GM21367 (cell line): ENCODE results near the gene NUBP1.
"Not testable (repeated sequence)": the region's sequence is repeated elsewhere in the genome, so short reads cannot be mapped to it uniquely, and the experiment has no call there.

ENCODE experiments used
- ATAC-seq: cut with Tn5 transposase; IDR thresholded peaks from one replicate; pipeline ENCODE4 v1.9.1; 2021; ENCODE audit not compliant: unreplicated experiment

The NUBP1 gene

DNA sequence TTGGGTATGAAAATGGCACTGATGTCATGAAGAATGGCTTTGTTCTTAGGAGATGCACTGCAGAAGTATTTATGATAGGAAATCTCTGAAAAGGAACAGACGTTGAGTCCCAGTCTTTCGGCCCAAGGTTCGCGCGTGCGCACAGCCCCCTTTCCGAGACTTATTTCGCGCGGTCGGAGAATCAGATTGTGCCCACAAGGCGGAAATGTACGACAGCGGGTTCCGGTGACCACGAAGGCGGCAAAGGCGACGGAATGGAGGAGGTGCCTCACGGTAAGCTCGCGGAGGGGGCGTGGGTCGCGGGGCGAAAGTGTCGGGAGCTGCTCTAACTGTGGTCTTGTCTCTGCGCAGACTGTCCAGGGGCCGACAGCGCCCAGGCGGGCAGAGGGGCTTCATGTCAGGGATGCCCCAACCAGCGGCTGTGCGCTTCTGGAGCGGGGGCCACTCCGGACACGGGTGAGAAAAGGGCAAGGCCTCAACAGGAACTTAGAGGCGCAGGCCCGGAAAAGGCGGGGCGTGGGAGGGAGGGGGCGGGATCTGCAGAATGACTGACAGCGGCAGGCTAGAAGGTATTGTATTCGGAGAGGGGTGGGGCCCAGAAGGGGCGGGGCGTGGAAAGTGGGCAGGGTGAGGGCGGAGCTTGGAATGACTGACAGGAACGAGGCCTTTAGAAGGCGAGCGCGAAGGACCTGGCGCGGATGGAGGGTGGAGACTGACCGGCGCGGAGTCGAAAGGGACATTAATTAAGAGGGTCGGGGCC is at the start of gene NUBP1:
NUBP1 (plus strand) TSS at position 233 of the 760 bp plus-strand sequence; CDS start at position 255, 22 bp downstream.
- peak; percentile 74 for ATAC-seq

DNA sequence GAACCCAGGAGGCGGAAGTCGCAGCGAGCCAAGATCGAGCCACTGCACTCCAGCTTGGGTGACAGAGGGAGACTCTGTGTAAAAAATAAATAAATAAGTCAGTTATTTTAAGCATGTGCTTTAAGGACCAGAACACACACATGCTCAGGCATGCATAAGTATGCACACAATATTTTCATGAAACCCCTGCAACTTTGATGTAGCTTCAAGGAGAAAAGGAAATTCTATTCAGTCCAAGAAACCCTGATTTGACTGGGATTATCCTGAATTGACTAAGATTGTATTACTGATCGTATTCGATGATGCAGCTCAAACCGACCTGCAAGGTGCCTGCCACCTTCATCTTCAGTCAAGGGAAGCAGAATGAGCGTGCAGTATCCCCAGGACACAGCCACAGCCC is 49.8 kb upstream of the NUBP1 start:
- ATAC-seq: no peak

DNA sequence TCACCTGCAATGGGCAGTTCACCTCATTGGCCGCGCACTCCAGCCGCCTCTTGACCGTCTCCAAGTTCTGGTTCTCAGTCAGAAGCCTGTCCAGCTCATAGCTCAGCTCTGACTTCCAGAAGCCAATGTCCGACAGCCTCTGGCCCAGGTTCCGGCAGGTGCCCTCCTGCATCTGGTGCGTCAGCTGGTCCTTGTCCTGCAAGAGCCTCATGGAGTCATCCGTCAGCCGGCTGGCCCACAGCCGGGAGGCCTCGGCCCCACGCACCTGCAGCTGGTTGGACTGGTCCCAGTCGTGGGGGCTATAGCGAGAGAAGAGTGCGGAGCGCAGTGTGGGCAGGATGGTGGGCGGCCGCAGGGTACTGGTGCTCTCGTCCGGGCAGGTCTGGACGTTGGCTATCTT is 49.3 kb upstream of the NUBP1 start:
- no peak for ATAC-seq

DNA sequence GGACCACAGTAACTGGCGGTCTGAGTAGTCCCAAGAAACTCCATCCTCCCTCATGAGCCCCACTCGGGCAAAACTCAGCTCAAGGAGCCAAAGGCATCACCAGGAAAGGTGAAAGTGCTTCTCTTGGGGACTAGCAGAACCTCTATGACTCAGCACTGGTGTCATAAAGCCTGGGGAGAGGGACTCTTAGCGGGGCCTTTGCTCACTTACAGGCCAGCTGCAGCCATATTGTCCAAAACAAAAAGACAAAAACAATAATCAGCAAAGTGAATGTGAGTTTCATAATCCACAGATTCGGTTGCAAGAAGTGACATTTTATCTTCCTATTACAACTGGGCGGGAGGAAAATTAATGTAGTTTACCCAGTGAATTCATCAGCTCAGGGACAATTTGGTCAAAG is 48.8 kb upstream of the NUBP1 start, which contains the start of gene TEKT5:
TEKT5 (minus strand) TSS at position 101 of the 400 bp plus-strand sequence; CDS start at position 44, 57 bp downstream.
- ATAC-seq: no peak

DNA sequence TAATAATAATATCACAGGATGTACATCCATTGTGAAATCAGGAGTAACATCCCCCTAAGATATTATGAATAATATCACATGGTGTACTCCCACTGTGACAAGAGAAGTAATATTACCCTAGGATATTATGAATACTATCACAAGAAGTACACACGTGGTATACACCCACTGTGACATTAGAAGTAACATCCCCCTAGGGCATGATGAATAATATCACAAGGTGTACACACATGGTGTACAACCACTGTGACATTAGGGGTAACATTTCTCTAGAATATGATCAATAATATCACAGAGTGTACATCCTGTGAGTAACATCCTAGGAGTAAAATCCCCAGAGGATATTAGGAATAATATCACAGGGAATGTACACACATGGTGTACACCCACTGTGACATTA is 43.9 kb upstream of the NUBP1 start:
- no peak for ATAC-seq

DNA sequence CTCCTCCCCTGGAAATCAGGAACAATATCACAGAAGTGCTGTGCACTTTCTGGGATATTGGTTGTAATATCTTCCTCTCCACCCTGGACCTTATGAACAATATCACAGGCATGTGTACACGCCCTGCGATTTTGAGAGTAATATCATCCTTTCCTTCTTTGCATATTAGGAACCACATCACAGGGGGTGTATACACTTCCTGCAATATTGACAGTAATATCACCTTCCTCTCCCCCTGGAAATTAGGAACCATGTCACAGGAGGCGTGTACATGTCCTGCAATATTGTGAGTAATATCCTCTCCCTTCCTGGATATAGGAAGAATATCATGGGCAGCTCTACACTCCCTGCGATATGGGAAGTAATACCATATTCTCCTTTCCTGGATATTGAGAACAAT is 34.7 kb upstream of the NUBP1 start:
- ATAC-seq: no peak

DNA sequence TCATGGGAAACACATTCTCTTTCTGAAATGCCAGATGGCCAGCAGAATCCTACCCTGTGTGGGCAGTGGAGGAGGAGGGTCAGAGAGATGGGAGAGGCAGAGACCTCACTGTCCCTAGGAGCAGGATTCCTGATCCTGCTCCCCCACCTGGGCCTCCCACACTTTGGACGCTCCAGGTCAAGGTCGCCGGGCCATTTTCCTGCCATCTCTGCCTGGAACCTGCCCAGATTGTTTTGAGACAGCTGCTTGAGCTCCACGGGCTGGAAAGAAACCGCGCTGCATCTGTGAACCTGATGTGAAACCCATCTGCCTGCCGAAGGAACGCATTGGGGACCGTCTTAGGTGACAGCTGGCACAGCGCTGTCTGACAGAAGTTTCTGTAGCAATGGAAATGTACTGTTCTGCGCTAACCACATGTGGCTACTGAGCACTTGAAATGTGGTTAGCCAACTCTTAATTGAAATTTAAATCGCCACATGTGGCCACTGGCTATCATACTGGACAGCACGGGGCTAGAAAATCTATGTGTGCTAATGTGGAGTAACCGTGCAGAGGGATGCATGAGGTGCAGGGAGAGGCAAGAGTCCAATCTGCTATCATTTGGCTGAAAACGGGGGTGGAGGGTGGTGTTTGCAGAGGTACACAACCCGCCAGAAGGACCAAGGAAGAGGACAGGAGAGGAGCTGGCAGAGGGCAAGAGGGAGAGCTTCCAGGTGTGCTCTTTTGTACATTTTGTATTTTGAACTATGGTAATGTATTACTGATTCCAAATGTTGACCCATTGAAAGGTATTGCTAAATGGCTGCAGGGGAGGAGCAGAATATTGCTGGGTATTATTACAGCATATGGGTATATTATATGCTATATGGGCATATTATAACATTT is 15.4 kb upstream of the NUBP1 start:
- no peak for ATAC-seq

DNA sequence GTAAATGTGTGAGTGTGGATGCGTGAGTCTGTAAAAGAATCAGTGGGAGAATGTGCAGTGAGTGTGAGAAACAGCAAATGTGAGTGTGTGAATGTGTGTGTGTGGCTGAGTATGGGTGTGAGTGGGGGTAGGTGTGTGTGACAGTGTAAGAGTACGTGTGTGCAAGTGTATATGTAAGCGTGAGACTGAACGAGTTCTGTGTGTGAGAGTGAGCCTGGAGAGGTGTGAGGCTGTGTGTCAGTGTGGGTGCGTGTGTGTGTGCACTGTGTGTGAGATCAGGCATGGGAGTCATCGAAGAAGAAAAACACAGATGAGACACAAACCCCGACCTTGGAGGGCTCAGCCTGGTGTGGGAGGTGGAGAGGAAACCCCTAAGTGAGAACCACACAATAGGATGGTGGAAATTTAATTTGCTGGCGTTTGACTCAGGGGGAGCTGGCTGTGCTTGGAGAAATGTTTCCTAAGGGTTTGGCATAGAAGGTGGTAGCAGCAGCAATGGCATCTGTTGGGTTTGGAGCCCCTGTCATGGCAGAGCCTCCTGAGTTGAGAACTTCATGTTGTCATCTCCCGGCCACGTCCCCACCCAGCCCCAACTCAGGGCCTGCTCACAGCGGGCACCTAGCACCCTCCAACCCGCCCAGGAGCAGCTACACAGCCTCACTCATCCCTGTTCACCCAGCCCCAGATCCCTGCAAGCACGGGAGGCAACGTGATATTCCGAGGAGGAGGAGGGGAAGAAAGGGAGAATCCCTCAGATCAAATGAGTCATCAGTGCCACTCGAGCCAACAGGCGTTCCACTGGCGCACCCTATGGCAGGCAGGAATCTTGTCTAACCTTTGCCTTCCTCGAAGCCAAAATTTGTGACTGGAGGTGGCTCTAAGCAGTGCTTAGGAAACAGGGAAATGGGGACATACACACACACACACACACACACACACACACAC is 14.3 kb upstream of the NUBP1 start:
- ATAC-seq: no peak

DNA sequence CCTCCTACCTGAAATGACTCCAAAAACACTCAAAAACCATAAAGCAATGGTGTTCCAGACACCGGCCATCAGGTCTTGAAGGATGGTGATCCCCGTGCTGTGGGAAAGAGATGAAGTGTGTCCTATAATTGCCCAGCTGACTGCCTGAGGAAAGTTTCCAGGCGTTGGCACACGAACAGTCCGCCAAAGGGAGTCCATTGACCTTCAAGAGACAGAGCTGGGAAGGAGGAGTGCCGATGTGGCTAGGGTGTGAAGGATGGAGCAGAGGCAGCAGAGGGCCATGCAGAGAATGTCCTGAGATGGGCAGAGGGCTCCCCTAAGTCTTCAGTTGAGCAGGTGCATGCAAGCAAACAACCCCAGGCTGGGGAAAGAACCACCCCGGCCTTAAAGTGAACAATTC is 11.9 kb upstream of the NUBP1 start:
- ATAC-seq: no peak

DNA sequence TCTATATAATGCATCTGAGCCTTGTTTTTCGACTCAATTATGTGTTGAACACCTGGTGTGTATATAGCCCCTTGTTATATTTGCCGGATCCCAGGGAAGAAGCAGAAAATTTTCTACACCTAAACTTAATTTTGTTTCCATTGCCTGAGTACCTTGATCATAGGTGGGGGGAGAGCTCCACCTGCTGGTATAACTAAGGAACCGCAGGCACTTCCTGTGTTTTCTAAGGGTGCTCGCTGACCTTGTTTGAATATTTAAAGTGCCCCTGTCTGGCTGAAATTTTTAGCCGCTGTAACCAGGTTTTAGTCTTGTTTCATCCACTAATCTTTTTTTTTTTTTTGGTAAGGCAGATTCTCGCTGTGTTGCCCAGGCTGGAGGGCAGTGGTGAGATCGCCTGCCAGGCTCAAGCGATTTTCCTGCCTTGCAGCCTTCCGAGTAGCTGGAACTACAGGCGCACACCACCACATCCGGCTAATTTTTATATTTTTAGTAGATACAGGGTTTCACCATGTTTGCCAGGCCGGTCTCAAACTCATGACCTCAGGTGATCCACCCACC is 6.5 kb upstream of the NUBP1 start:
- no peak for ATAC-seq

DNA sequence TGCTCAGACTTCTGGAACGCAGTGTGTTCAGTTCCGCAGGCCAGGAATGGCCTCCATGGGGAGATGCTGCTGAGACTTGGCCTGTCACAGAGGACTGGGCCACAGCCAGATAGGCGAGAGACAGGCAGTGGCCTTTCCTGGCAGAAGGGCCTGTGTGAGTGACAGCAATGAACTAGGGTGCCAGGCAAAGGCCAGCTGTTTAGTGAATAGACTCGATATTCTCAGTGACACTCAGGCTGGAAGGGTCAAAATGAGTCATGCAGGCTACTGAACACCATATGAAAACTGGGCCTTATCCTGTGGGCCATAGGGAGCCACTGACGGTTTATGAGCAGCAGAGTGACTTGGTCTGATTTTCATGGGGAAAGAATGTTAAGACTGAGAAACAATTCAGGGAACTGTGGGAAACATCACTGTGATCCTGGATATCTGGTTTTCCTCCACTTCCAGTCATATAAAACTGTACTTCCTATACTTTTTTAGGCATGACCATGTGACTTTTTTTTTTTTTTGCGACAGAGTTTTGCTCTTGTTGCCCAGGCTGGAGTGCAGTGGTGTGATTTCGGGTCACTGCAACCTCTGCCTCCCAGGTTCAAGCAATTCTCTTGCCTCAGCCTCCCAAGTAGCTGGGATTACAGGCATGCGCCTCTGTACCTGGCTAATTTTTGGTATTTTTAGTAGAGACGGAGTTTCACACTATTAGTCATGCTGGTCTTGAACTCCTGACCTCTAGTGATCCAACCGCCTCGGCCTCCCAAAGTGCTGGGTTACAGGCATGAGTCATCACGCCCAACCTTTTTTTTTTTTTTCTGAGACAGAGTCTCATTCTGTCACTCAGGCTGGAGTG is 5.2 kb upstream of the NUBP1 start:
- peak; percentile 61 for ATAC-seq

DNA sequence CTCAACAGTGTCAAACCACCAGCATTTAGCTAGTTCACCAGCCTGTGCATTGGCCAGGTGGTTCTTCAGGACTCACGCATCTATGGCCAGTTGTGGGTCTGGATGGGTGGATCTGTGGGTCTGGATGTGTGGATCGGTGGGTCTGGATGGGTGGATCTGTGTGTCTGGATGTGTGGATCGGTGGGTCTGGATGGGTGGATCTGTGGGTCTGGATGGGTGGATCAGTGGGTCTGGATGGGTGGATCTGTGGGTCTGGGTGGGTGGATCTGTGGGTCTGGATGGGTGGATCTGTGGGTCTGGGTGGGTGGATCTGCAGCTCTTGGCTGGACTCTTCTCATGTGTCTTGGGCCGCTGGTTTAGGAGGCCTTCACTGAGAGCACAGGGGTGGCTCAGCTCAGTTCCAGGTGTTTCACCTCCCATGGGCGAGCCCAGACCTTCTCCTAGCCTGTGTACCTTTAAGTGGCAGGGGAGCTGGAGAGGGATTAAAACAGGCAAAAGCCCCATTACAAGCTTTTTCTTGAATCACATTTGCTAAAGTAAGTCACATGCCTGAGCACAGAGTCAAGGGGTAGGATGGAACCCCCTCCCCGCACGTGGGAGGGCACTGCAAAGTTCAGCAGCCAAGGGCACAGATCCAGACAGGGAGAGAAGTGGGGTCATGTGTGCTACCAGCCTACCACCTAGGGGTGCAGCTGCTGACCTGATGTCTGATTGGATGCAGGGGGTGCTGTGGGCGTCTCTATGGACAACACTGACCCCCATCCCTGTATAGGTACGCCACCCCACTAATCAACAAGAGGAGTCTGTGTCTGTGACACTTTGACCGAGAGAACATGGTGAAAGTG is 3.4 kb upstream of the NUBP1 start:
- ATAC-seq: no peak

DNA sequence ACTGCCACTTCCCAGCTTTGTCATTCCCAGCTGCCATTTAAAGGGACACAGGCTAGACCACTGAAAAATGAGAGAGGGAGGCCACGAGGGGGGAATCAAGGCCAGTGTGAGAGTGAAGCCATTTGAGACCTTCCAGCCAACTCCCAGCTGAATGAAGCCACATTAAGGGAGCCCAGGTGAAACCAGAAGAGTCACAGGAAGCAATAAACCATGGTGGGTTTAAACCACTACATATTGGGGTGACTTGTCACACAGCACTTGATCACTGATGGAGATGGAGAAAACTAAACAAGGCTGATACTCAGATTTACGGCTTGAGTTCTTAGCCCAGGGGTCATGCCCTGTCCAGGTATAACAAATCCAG is 2.8 kb upstream of the NUBP1 start:
- ATAC-seq: no peak

DNA sequence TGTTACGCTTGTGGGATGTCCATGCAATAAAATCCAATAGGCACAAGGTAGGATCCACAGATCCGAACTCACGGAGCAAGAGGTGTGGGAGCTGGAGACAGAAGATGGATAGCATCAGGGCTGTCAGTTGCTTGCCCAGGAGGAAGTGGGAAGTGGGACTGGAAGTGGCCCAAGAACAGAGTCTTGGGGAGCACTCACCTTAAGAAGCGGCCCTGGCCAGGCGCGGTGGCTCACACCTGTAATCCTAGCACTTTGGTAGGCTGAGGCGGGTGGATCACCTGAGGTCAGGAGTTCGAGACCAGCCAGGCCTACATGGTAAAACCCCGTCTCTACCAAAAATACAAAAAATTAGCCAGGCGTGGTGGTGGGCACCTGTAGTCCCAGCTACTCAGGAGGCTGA is 2.4 kb upstream of the NUBP1 start:
- not testable (repeated sequence) for ATAC-seq

DNA sequence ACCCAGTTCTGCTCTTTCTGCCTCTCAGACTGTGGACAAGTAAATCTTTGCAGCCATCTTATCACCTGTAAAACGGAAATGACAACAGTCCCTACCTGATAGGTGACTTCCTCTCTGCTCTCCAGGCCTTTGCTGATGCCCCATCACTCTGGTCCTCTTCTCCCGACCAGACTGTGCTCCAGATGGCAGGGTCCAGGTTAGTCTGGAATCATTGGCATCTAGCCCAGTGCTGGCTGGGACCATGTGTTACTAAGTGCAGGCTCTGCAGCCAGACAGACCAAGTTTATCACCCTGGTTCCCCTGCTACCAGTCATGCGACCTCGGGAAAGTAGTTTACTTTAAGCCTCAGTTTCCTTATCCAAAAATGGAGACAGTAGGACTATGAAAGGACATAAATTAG is 1.8 kb upstream of the NUBP1 start:
- ATAC-seq: no peak

DNA sequence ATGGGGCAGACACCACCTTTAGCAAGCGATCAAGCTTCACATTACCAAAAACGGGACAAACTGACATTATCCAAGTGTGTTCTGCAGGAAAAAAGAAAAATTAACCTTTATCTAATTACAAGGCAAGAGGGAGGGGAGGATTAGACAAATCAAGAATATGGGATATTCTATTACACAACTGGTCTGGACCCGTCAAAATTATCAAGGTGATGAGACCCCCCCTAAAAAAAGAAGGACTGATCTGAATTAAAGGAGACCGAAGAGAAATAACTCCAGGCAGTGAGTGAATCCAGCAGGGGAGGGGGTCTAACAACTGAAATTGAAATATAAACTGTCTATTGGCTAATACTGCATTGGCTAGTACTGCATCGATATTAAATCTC is 424 bp upstream of the NUBP1 start:
- no peak for ATAC-seq

DNA sequence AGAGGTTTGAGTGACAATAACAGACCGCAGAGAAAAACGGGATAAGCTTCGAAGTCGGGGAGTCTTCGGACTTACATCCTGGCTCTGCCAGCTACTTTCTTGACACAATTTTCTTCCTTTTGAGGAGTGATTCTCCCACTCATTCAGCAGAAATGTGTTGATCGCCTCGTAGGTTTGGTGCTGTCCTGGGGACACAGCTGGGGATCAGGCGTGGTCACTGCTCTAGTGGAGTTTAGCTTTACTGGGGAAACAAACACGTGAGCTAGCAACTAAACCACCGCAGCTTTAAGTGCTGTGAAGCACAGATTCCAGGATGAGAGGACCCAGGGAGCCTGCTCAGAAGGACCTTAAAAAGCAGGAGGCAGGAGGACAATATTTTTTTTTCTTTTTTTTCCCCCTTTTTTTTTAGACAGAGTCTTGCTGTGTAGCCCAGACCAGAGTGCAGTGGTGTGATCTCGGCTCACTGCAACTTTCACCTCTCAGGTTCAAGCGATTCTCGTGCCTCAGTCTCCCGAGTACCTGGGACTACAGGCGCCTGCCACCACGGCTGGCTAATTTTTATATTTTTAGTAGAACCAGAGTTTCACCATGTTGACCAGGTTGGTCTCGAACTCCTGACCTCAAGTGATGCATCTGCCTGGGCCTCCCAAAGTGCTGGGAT is 858 bp downstream of the NUBP1 start:
- ATAC-seq: no peak

DNA sequence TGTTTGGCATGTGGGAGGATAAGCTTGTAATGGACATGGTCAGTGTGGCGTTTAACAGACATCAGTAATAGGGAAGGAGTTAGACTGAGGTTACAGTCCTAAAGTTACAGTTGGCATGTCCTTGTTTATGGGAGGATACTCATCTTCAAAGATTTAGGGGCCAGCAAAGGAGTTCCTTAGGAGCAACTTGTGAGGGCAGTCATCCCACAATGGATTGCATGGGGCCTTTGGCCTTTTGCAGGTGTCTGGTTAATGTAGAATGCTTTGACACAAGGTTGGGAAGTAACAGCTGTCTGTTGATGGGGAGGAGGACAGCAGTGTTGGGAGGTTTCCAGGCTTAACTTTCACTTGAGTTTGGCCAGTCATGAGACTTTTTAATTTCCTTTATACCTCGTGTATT is 2.2 kb downstream of the NUBP1 start:
- ATAC-seq: no peak
